Left lung (tissue), 10 donors: ENCODE measurements around the gene GLIPR2. TPM values are rescaled to one million over a fixed set of nuclear protein-coding genes. Genes with fewer than 3 reads are reported as not detected.

Experiments
- ATAC-seq: fragments of 200-7000 bp; cut with Tn5 transposase; one replicate; pipeline ENCODE4 v1.9.1; 2020; ENCODE audit warnings: moderate library complexity
- DNase-seq, 4 donors: peaks; one replicate each; pipeline ENCODE4 v3.0.0-alpha.2; 2013 to 2020
- H3K27ac ChIP-seq, 2 donors: fragments of 200-600 bp; sonication (generic) in 1 of 2; one replicate each; pipeline versions ENCODE4 v1.5.0 to v1.8.0; 2020 to 2021
- H3K27me3 ChIP-seq, 2 donors: fragments of 200-600 bp; sonication (generic) in 1 of 2; one replicate each; pipeline versions ENCODE4 v1.5.0 to v1.8.0; 2020 to 2021
- H3K36me3 ChIP-seq, 2 donors: fragments of 200-600 bp; sonication (generic) in 1 of 2; one replicate each; pipeline versions ENCODE4 v1.5.0 to v1.8.0; 2020 to 2021
- H3K4me1 ChIP-seq, 2 donors: fragments of 200-600 bp; one replicate each; pipeline ENCODE4 v1.8.0; 2021
- H3K4me3 ChIP-seq, 2 donors: fragments of 200-600 bp; sonication (generic) in 1 of 2; one replicate each; pipeline versions ENCODE4 v1.5.0 to v1.8.0; 2020 to 2021; ENCODE audit warnings: mild to moderate bottlenecking in 1 of 2
- H3K9me3 ChIP-seq, 2 donors: fragments of 200-600 bp; sonication (generic) in 1 of 2; one replicate each; pipeline versions ENCODE4 v1.5.0 to v1.8.0; 2020 to 2021
- CTCF ChIP-seq, 2 donors: fragments of 200-600 bp; sonication (generic) in 1 of 2; IDR thresholded peaks; one replicate each; pipeline versions ENCODE4 v1.5.0 to v1.8.0; 2021; ENCODE audit warnings: antibody characterized with exemption in 2 of 2
- intact Hi-C, 2 donors: fragments of 100-400 bp; cut with DNase I; formaldehyde crosslinking; loops; one replicate each; pipeline versions ENCODE4 v1.11.2 to v1.14.2; 2022
- polyA plus RNA-seq, 6 donors: library from polyadenylated mRNA; unstranded; fragments of 120-200 nt; gene quantifications; one replicate each; pipeline ENCODE4 v1.2.1, GENCODE V29; 2013; ENCODE audit not compliant: insufficient read length in 6 of 6
- total RNA-seq, 2 donors: library from RNA; stranded (reverse); fragmentation: NEBNext Ultra II Directional; extraction: Animal tissue kit (Norgen Biotek cat#: 25700); gene quantifications; one replicate each; pipeline ENCODE4 v1.2.1, GENCODE V29; 2021
- donor health status: DM: no; HTN: yes; CAD: no.
- donor health status: DM: no; HTN: no; CAD: no.

GLIPR2 gene
- total and polyA plus RNA-seq, 8 donors: 33.0 to 94.5 (median 35.8) TPM

DNA sequence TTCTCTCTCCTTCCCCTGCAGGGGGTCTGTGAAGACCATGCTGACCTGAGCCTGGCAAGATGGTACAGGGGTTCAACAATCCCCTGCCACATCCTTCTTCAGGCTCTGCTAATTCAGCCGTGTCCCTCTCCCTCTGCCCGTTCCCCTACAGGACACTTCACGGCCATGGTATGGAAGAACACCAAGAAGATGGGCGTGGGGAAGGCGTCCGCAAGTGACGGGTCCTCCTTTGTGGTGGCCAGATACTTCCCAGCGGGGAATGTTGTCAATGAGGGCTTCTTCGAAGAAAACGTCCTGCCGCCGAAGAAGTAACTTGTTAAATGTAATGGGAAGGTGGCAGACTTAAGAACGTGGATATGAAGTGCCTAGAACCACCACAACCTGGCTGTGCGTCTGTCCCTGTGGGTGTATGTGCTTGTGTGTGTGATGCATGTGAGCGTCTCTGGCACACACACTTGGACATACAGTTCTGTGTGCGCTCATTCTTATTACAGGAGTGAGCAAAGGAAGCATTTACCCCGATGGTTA, 25.7 kb downstream of the GLIPR2 start:
- H3K4me3 ChIP-seq: no peak overlapping the region
- no peak for TF ChIP-seq CTCF (IDR thresholded peaks at IDR 0.05)
- peaks cover 0 to 19% of the 10 kb centered on the region in 2 donors for H3K36me3 ChIP-seq
- DNase-seq (no peak), ATAC-seq (no peak)
- intact Hi-C loops: no loop called here
- no peaks in the 10 kb centered on the region for H3K9me3 ChIP-seq
- H3K4me1 ChIP-seq: peaks cover 9 to 45% of the 10 kb centered on the region in 2 donors
- H3K27ac ChIP-seq: no peak overlapping the region
- H3K27me3 ChIP-seq: peaks cover 0 to 7% of the 10 kb centered on the region in 2 donors

DNA sequence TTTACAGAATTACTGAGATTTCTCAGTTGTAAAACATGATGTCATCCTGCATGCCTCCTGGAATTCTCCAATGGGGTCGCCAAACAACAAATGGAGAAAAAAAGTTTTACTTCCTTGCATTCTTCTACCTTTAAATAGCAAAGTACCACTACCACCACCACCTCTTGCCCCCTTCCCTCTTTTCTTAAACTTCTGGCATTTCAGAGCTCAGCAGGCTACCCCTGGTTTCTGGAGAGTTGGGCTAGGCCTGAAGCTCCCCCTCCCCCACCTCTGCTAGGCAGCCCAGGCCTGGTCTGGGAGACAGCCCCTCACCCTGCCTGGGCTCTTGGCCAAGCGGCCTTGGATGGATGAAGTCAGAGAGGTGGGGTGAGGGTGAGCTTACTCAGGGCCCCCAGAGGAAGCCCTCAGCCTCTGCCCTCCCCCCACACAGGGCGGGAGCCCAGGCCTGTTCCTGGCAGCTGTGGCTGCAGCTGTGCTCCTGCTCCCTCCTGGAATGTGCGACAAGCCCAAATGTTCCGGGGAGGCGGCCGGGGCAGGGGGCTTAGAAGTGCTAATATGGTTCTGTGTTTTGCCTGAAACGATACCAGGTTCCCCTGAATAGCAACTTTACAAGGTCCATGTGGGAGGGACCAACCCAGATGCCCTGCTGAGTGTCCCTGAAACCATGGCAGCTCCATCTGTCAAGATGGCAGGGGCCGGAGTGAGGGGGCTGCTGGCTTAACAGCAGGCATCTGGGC, 26.7 kb downstream of the GLIPR2 start:
- H3K4me1 ChIP-seq: peaks cover 9 to 36% of the 10 kb centered on the region in 2 donors
- peaks cover 0 to 19% of the 10 kb centered on the region in 2 donors for H3K36me3 ChIP-seq
- intact Hi-C loops: no loop called here
- H3K4me3 ChIP-seq: no peak overlapping the region
- TF ChIP-seq CTCF (IDR thresholded peaks at IDR 0.05): no peak
- ATAC-seq (peak; percentile 12), DNase-seq (peak in 3 of 4 donors; percentile 58 to 93 (median 76))
- peak overlapping the region; percentile 34 to 70 for H3K27ac ChIP-seq
- peaks cover 0 to 7% of the 10 kb centered on the region in 2 donors for H3K27me3 ChIP-seq
- H3K9me3 ChIP-seq: no peaks in the 10 kb centered on the region

GRCh38 chr9:36163786-36164170, 27.2 kb downstream of the GLIPR2 start:
- H3K36me3 ChIP-seq: peaks cover 0 to 19% of the 10 kb centered on the region in 2 donors
- DNase-seq: no peak
- no peak for ATAC-seq

DNA sequence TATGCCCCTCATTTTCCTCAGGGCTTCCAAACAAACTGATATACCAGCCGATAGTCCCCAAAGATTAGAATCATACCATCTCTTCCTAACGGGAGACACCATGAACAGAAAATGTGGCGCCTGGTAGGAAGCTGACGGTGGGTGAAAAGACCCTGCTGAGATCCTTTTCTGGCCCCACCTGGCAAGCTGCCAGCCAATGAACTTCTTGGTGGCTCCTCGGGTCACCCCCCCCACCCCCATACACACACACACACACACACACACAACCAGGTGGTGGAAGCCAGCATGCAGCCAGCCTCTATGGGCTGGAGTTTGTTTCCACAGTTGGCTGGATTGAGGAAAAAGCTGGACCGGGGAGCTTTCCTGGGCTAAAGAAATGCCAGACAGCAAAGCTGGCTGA, 27.8 kb downstream of the GLIPR2 start:
- Histone ChIP-seq H3K4me3 (no peak overlapping the region), H3K4me1 (peaks cover 9 to 31% of the 10 kb centered on the region in 2 donors), H3K36me3 (peaks cover 0 to 19% of the 10 kb centered on the region in 2 donors), H3K27me3 (peaks cover 0 to 7% of the 10 kb centered on the region in 2 donors), H3K9me3 (no peaks in the 10 kb centered on the region), H3K27ac (no peak overlapping the region)
- ATAC-seq: no peak
- intact Hi-C loops: no loop called here
- no peak for TF ChIP-seq CTCF (IDR thresholded peaks at IDR 0.05)
- no peak for DNase-seq

More at GRCh38 chr9:36163786-36164170, 27.2 kb downstream of the GLIPR2 start:
- TF ChIP-seq CTCF (IDR thresholded peaks at IDR 0.05): no peak
- Histone ChIP-seq H3K27me3 (peaks cover 0 to 7% of the 10 kb centered on the region in 2 donors), H3K4me3 (no peak overlapping the region), H3K27ac (peak overlapping the region; percentile 34 to 70), H3K9me3 (no peaks in the 10 kb centered on the region), H3K4me1 (peaks cover 9 to 31% of the 10 kb centered on the region in 2 donors)
- intact Hi-C loops: no loop called here

DNA sequence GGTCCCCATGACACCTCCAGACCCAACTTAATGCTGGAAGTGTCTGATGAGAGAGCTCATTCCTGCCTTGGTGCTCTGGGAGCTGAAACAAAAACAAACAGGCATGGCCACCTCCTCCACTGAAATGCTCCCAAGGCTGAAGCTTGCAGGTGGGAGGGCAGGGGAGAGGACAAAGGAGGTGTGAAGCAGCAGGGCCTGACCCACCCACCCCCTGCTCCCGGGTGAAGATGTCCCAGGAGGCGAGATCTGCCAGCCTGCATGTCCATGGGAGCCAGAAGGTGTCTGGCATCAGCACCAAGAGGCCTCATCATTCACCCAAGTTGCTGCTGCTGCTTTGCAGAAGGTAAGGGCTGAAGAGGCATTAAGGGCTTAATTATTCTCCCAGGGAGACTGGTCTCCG, 28.5 kb downstream of the GLIPR2 start:
- Histone ChIP-seq H3K9me3 (no peaks in the 10 kb centered on the region), H3K27ac (peak overlapping the region in 1 of 2 donors; percentile 79), H3K36me3 (peaks cover 0 to 19% of the 10 kb centered on the region in 2 donors), H3K4me1 (peaks cover 9 to 31% of the 10 kb centered on the region in 2 donors), H3K27me3 (peaks cover 0 to 7% of the 10 kb centered on the region in 2 donors), H3K4me3 (no peak overlapping the region)
- intact Hi-C loops: loop anchor here in 1 of 2 donors (5.0 kb wide), 1 partner anchor 63 kb away; no protein-coding TSS in a partner anchor
- no peak for TF ChIP-seq CTCF (IDR thresholded peaks at IDR 0.05)
- ATAC-seq (no peak), DNase-seq (no peak)
